HEK293T (cell line): ENCODE results near the gene PLOD2.

Experiments
- ARNT ChIP-seq: fragments of 450-650 bp; IDR thresholded peaks from 2 replicates; pipeline ENCODE4 v1.6.1; 2017; ENCODE audit warnings: mild to moderate bottlenecking
- BHLHE40 ChIP-seq: fragments of 450-650 bp; IDR thresholded peaks from 2 replicates; pipeline ENCODE4 v1.6.1; 2016; ENCODE audit warnings: mild to moderate bottlenecking, moderate library complexity, borderline replicate concordance
- CTBP1 ChIP-seq: fragments of 450-650 bp; IDR thresholded peaks from 2 replicates; pipeline ENCODE4 v1.6.1; 2016; ENCODE audit warnings: borderline replicate concordance
- ELF4 ChIP-seq: fragments of 450-650 bp; IDR thresholded peaks from 2 replicates; pipeline ENCODE4 v1.6.1; 2017; ENCODE audit warnings: antibody characterized with exemption
- FOXA1 ChIP-seq: fragments of 450-650 bp; IDR thresholded peaks from 2 replicates; pipeline ENCODE4 v1.6.1; 2016; ENCODE audit warnings: mild to moderate bottlenecking
- FOXK2 ChIP-seq: fragments of 450-650 bp; IDR thresholded peaks from 2 replicates; pipeline ENCODE4 v1.6.1; 2016; ENCODE audit warnings: mild to moderate bottlenecking
- FOXM1 ChIP-seq: fragments of 450-650 bp; IDR thresholded peaks from 2 replicates; pipeline ENCODE4 v1.6.1; 2017; ENCODE audit warnings: mild to moderate bottlenecking, borderline replicate concordance
- L3MBTL2 ChIP-seq: fragments of 450-650 bp; conservative IDR thresholded peaks from 2 replicates; pipeline ENCODE4 v1.6.1; 2016; ENCODE audit warnings: mild to moderate bottlenecking
- LEF1 ChIP-seq: fragments of 450-650 bp; IDR thresholded peaks from 2 replicates; pipeline ENCODE4 v1.6.1; 2017; ENCODE audit warnings: mild to moderate bottlenecking, borderline replicate concordance
- NFRKB ChIP-seq: fragments of 450-650 bp; IDR thresholded peaks from 2 replicates; pipeline ENCODE4 v1.6.1; 2016; ENCODE audit warnings: mild to moderate bottlenecking, moderate library complexity
- SP1 ChIP-seq: fragments of 450-650 bp; IDR thresholded peaks from 2 replicates; pipeline ENCODE4 v1.6.1; 2017

- TF ChIP-seq BHLHE40 (no peak), NFRKB (no peak), CTBP1 (no peak), FOXK2 (no peak), FOXA1 (no peak), ELF4 (no peak), L3MBTL2 (no peak), LEF1 (no peak), FOXM1 (no peak), SP1 (no peak), ARNT (no peak)
Observed at GRCh38 chr3:146093896-146094295, 67.1 kb downstream of the PLOD2 start.
